ENCODE measurements around the gene CLIC5.

The CLIC5 gene

GRCh38 chr6:45835721-45836437 is 179.8 kb downstream of the CLIC5 start:
- DNase-seq, result no peak

- DNase-seq, result no peak
These were observed 183.6 kb downstream of the CLIC5 start for GRCh38 chr6:45832063-45832462.

Measured in NCI-H187 treated with DMSO at 0.1 percent for 48 hours (cell line).